Vagina (tissue), 2 donors: ENCODE results near the gene PPP2R2C.

ENCODE experiments used
- POLR2A ChIP-seq, 2 donors: fragments of 450-650 bp; IDR thresholded peaks; one replicate each; pipeline ENCODE4 v1.6.1; 2017; ENCODE audit warnings: antibody characterized with exemption in 2 of 2, mild to moderate bottlenecking in 2 of 2, moderate library complexity in 2 of 2
- TF ChIP-seq, protein P1 (sequence below), 3 experiments: fragments of 450-650 bp in 2 of 3; fragments of 200-600 bp in 1 of 3; sonication (generic) in 1 of 3; IDR thresholded peaks; one replicate each; pipeline ENCODE4 v1.5.1; 2017 to 2019; ENCODE audit warnings: antibody characterized with exemption in 3 of 3, mild to moderate bottlenecking in 2 of 3, moderate library complexity in 2 of 3

DNA sequence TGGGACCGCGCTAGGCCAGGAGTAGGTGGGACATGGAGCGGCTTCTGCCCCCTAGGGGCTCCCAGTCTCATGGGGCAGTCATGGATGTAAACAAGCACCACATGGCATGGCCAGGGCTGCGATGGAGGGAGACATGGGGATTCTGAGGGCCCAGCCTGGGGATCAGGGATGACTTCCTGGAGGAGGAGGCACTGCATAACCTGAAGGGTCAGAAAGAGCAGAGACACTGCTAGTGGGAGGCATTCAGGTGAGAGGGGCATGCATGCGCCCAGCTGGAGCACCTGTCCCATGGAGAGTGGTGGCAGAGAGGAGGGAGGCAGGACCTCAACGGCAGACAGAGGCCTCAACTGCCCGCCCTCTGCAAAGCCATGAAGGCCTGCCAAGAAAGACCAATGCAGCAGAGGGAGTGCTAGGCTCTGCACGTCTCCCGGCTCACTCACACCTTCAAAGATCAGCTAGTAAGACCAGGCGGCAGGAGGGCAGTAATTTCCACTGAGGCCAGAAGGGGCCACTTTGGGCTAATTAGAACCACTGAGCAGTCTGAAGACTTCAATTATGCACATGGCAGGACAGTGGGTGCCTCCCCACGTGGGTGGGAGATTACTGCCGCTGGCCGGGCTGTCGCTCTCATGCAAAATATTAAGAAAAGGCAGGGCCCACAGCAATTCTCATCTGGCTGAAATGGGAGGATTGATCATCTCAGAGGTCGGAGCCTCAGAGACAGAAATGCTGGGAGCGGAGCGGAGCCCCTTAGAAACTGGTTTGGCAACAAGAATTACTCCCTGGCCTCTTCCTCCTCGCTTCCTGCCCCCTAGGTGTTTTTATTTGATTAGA is 69.6 kb downstream of the PPP2R2C start:
- TF ChIP-seq, protein P1, sequence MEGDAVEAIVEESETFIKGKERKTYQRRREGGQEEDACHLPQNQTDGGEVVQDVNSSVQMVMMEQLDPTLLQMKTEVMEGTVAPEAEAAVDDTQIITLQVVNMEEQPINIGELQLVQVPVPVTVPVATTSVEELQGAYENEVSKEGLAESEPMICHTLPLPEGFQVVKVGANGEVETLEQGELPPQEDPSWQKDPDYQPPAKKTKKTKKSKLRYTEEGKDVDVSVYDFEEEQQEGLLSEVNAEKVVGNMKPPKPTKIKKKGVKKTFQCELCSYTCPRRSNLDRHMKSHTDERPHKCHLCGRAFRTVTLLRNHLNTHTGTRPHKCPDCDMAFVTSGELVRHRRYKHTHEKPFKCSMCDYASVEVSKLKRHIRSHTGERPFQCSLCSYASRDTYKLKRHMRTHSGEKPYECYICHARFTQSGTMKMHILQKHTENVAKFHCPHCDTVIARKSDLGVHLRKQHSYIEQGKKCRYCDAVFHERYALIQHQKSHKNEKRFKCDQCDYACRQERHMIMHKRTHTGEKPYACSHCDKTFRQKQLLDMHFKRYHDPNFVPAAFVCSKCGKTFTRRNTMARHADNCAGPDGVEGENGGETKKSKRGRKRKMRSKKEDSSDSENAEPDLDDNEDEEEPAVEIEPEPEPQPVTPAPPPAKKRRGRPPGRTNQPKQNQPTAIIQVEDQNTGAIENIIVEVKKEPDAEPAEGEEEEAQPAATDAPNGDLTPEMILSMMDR (IDR thresholded peaks at IDR 0.05): no peak
- no peak for TF ChIP-seq POLR2A (IDR thresholded peaks at IDR 0.05)
